OCI-M1 (cell line): ENCODE data around the gene KIF26B.

Experiments used
- DNase-seq: peaks from one replicate; lab custom pipeline; 2025; lab: John Stamatoyannopoulos, UW

KIF26B gene

DNA sequence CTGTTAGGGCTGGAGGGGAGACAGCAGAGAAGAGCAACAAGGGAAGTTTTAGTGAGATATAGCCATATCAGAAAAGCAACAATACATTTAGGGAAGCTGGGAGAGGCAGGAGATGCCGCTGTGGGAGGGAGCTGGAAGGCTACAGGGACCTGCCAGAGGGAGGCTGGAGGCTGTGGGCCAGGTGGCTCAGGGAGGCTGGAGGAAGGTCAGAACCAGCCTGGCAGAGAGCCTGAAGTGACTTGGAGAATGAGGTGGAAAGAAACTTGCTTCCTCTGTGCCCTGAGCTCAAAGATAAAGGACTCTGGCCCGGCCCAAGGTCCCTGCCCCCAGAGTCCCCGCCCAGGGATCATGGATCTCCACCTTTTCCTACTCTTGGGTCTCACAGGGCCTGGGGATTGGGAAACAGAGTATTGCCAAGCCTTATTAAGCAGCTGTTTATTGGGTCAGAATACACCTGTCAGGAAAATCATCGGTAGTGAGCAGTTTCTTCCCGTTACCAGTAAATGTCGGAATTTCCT is 85.9 kb downstream of the KIF26B start:
- no peak for DNase-seq

DNA sequence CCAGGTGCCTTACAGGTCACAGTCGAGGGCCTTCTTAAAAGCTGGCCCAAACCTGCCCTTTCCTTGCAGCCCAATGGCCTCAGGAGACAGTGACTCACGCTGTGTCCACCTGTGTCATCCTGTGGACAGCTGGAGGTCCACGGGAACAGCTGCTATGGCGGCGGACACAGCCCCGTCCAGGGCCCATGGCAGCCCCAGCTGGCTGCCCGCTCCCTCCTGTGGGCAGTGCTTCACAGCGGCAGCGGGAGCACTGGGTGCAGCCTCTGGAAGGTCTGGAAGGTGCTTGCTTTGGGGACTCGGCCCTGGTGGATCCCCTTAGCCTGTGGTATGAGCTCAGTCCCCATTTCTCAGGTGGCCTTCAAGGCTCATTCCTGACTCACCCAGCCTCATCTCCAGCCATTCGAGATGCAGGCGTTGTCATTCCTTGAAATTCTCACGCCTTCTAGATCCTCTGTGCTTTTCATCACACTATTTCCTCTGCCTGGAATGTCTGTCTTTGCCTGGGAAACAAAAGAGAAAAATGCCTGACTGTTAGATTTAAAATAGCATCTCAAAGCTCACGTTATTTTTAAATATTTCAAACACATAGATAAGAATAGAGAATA is 86.8 kb downstream of the KIF26B start:
- no peak for DNase-seq

DNA sequence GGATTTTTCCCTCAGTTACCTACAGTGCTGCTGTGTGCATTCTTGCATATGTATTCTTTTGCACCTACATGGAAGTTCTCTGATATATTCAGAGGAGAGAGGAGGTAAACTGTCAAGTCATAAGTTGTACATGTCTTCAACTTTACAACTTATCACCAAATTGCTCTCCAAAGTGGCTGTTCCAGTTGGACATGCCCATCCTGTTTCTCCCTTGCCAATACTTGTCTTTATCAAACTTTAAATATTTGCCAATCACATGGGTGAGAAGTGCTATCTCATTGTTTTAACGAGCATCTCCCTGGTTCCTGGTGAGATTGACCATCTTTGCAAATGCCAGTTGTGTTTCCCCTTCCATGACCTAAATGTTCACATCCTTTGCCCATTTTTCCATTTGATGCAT is 88.2 kb downstream of the KIF26B start:
- DNase-seq, result no peak

DNA sequence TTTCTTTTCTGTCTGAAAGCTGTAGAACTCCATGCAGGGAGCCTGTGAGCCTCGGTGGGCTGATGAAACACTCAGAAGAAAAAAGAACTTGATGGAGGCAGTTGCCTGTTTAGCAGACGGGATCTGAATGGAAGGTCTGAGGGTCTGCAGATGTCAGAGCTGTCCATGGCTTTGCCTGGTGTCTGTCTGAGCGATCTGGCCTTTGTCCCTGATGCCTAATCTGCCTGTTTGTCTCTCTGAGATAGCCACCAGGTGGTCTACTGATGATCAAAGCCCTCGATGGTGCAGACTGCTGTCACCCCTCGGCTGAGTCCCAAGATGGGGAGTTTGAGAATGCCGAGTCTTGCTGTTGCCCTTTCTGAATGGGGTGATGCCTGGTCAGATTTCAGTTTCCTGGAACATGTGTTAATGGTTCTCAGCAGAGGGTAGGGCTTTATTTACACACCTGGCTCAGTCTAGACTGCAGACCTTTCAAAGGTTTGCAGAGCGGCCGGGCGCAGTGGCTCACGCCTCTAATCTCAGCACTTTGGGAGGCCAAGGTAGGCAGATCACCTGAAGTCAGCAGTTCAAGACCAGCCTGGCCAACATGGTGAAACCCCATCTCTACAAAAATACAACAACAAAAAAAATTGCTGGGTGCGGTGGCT is 90.4 kb downstream of the KIF26B start:
- DNase-seq, result no peak

DNA sequence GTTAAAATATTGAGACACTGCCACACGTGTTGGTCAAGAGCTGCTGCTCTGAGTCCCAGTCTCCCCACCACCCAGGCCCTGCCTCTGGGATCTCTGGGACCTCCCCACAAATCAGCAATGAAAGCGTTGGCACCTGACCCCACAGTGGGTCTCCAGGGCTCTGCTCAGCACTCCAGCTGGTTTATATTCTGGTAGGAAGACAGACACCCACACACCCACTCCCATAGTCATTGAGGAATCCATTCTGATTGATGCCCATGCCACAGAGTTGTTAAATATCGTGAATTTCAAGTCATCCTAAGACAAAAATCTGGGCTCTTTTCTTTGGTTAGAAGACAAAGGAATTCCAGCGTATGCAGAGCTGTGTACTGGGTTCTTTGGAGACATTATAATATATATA is 91.6 kb downstream of the KIF26B start:
- no peak for DNase-seq

DNA sequence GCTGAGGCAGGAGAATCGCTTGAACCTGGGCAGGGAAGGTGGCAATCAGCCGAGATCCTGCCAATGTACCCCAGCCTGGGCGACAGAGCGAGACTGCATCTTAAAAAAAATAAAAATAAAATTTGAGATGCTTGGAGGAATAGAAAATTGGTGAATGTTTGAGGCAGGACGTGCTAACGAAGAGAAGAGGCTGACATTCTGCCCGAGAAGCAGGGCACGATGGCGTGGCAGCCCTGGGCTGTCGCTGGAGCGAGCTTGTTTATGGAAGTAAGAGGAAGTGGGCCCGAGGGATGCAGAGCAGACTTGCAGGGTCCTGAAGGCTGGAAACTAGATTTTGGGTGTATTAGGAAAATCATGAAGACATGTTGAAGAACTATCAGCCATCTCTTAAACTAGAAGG is 92.6 kb downstream of the KIF26B start:
- no peak for DNase-seq

DNA sequence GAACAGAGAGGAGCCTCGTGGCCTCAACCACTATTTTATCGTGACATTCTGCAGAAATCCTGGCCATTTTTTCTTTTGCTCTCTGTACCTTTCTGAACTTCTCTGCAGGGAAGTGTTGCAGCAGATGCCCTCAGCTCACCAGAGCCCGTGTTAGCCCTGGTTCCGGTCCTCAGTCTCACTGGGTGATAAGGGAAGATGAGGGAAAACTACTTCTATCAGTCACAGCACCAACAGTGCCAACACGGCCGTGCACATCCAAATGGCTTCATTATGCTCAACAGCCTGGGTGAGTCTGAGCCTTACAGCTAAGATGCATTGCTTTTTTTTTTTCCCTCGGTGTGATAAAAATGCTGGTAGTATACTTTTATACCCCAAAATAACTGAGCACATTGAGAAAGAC is 93.0 kb downstream of the KIF26B start:
- no peak for DNase-seq

DNA sequence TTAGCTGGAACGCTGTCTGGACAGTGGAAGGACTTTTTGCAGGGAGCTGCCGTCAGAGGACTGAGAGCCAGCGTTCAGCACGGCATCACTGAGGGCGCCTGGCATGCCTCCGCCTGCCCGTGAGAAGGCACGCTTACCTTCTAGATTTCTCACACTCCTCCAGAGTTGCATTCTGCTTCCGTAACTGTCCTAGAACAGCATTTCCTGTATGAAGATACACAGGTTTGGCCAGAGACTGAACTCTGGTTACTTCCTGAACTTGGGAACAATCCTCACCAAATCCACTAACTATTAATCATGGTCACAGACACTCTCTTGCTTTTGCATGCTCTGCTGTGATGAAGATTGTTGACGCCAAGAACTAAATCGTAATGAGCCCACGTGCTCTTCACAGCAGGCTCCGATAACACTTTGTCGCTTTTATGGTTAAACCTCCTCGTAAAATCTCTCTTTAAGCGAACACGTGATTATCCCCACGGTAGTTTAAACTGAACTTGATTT is 93.5 kb downstream of the KIF26B start:
- no peak for DNase-seq

DNA sequence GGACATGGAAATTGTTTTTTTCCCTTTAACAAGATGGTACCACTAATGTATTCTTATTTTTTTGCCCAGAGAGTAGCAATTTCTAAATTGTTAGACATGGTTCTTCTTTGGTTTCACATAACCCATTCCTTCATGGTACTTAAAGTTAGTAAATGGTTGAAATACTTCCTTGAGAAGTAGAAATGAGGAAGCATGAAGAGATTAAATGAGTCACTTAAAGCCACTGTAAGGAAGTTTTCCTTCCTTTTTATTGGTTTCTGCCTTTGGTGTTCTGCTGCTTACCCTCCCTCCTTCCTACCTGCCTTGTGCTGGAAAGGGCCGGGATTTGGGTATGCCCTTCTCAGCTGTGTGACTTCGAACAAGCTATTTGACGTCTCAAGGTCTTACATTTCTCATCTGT is 101.0 kb downstream of the KIF26B start:
- DNase-seq, result peak; percentile 35

DNA sequence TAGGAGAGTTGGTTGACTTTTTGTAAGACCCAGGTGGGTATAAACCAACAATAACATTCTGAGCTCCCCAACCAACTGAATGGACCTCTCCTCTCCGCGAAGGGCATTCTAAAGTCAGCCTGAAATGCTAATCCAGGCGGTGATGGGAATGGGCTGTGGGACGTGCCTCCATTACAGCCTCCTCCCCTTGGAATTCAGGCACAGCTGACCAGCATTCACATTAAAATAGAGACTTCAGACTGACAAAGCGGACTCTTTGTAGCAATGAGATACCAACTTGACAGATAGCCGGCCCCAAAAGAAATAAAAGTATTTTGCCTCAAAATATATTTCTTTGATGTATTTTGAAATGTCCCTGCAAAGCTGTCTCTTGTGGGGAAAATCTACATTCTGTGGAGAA is 101.7 kb downstream of the KIF26B start:
- no peak for DNase-seq

DNA sequence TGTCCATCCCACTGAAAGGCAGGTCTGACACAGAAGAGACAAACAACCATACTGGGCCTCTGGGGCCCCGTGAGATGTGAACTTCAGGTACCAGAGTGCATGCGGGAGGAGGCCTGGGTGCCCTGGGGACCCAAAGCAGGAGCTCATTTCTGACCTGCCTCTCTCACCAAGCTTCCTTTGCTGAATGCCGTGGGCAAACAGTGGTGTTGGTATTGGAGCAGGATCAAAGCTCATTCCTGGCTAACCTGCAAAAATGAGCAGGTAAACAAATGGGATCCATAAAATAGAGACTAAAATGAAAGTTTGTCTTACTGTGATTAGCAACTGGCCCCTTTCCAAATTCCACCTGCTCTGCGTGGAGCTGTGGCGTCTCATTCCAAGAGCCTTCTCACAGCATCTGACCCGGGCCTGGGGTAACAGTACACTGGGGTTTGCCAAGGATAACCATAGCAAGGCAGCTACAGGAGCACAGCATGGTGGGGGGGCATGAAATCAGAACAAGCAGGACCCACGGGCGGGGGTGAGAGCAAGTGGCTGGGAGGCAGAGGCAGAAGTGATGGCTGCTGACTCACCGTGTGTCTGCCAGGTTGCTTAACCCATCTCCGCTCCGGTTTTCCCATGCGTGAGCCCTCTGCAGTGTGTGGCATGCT is 103.6 kb downstream of the KIF26B start:
- DNase-seq, result no peak

DNA sequence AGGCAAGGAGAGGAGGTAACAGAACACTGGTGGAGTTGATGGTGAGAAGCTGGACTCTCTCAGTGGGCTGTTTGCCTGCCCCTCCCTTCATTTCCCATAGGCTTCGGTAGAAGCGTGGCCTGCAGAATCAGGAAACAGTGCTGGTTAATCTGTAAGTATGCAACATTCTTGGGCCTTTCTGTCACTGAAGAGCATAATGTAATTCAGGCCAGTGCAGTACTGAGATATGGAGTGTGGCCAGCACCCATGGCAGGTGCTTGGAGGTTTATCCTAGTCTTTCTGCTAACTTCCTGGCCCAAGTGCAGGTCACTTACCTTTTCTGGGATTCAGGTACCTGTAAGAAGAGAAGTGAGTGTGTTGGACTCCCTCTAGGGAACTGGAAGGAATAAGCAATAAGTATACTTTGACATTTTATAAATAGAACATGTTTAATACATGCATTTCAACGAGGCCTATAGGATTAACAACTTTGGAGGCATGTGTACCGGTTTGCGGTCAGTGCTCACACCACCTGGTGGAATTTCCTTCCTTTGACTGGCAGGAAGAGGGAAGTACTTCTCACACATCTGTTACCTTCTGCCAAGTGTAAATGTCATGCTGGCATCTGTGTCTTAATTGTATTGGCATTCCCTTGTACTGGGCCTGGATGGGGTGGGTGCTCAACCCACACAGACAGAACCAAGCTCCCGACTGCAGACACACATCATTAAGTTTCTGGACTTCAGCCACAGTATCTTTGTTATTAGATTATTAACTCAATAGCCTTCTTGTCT is 105.5 kb downstream of the KIF26B start:
- DNase-seq, result no peak

DNA sequence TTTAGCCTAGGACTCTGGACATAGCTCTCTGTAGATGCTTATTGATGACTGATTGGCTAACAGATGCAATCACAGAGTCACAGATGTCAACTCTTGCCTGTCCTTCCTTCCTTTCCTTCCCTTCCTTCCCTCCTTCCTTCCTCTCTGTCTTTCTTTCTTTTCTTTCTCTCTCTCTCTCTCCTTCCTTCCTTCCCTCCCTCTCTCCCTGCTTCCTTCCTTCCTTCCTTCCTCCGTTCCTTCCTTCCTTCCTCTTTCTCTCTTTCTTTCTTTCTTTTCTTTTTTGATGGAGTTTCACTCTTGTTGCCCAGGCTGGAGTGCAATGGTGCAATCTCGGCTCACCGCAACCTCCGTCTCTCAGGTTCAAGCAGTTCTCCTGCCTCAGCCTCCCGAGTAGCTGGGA is 106.1 kb downstream of the KIF26B start:
- no peak for DNase-seq

DNA sequence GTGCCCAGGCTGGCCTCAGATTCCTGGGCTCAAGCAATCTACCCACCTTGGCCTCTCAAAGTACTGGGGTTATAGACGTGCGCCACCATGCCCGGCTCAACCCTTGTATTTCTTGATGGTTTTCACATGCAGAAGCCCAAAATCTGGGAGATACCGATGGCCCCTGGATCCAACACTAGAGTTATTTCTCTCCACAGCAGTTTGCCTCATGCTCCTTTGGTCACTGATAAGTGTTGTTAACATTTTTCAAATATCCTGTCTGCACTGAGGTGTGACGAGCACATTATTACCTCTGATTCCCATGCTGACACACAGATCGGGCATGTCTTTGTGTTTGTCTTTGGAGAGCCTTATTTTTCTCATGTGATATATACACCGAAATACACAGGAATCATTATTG is 107.0 kb downstream of the KIF26B start:
- no peak for DNase-seq

DNA sequence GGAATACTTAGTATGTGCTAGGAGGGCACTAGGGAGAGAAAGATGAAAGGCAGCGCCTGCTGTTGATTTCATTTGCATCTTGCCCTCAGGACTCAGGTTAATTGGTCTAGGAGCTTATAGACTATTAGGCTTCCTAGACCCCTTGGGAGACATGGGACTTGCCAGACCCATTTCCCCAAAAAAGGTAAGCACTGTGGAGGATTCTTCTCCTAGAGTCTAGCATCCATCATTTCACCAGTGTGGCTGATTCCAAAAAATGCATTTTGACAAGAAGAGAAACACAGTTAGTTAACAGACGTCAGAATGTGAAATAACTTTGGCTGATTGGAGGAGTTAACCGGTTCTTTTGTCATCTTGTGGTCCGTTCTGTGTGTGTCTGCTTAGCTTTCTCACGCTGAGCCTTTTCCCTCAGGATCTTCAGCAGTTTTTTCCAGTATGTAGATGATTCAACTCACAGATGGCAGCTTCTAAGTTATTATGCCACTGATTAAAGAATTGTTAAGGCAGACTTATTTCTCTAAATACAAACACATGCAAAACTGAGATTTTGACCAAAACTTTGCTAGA is 108.8 kb downstream of the KIF26B start:
- no peak for DNase-seq

DNA sequence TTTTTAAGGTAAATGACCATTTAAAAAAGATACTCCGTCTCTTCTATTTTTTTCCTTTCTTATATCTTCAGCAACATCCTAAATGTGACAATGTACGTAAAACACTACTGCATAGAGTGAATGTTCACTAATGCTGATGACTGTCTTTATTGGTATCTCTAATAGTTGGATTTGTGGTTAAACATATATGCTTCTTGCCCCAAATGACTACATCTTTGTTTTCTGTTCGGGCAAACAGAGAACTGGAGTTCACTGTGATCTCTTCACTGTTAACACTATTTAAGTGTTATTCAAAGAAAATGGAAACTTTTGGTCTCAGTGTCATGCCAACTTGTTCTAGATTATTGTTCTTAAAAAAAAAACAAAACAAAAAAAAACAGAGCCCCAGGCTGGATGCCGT is 109.4 kb downstream of the KIF26B start:
- DNase-seq, result no peak

DNA sequence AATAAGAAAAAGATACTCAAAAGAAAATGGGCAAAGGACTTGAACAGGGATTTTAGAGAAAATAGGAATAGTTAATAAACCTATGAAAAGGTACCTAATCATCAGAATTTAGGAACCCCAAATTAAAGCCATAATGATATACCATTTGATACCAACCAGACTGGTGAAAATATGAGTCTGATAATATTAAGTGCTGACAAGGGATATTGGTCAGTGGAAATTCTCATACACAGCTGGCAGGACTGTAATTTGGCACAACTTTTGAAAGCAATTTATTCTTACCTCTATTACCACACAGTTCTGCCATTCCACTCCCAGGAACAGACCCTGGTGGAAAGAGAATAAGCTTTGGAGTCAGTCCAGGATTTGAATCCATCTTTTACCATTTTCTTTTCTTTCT is 111.3 kb downstream of the KIF26B start:
- DNase-seq, result no peak

DNA sequence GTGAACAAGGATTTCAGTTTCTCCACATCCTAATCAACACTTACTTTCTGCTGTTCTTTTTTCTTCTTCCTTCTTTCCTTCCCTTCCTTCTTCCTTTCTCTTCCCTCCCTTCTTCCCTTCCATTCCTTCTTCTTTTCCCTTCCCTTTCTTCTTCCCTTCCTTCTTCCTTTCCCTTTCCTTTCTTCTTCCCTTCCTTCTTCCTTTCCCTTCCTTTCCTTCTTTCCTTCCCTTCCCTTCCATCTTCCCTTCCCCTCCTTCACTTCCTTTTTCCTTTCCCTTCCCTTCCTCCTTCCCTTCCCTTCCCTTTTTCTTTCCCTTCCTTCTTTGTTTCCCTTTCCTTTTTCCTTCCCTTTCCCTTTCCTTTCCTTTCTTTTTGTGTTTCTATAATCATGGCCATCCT is 115.3 kb downstream of the KIF26B start:
- no peak for DNase-seq

DNA sequence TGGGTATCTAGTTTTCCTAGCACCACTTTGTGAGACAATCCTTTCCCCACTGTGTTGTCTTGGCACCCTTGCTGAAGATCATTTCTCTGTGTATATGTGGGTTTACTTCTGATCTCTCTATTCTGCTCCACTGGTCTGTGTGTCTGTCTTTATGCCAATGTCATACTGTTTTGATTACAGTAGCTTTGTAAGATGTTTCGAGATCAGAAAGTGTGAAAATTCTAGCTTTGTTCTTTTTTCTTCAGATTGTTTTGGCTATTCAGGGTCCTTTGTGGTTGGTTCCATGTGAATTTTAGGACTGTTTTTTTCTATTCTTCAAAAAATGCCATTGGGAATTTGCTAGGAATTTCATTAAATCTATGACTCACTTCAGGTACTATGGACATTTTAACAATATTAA is 116.2 kb downstream of the KIF26B start:
- no peak for DNase-seq

DNA sequence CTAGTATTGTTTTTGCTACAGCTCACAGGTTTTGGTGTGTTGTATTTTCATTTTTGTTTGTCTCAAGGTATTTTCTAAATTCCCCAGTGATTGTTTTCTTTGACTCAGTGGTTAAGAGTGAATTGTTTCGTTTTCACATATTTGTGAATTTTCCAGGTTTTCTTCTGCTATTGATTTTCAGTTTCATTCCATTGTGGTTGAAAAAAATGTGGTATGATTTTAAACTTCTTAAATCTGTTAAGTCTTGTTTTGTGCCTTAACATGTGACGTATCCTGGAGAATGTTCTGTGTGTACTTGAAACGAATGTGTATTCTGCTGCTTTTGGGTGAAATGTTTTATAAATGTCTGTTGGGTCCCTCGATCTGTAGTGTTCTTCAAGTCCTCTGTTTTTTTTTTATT is 117.9 kb downstream of the KIF26B start:
- no peak for DNase-seq

DNA sequence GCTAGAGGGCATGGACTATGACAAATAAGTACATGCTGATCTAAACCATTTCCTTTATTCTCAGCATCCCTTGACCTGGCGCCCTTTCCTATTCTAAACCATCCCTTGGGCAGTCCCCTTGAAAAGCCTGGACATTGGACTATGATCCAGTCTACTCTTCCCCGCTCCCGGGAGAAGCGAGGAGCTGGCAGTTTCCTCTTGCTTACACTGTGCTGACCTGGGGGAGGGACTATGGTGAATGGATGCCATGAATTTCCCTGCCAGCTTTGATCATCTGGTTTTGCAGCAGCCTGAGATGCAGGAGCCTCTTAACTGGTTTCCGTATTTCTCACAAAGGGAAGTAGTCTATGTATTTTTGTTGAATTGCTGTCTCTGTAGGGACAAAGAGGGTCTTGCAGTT is 121.7 kb downstream of the KIF26B start:
- DNase-seq, result no peak

DNA sequence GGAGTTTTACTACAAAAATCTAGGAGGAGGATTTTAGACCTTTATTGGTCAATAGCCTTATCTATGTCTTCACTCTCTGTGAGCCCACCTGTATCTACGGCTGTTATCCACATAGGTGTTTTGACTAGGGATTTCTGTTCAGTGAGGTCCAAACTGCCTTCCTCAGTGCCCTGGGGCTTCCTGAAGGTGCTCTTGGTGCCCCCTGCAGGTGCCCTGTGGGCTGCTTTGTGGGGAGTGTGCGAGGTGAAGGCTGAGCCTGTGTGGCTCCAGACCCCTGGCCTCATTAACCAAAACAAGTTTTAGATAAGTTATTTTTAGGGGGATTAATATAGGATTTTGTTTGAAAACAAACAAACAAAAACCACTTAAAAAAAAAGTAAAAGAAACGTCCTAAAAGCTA is 122.5 kb downstream of the KIF26B start:
- no peak for DNase-seq
